HG02610 (cell line): ENCODE data around the gene SCARB1.
A peak's percentile ranks its signal among the peaks of the same experiment; 100 is the strongest.

Experiments used
- ATAC-seq: cut with Tn5 transposase; IDR thresholded peaks from one replicate; pipeline ENCODE4 v1.9.1; 2021; ENCODE audit warnings: mild to moderate bottlenecking, moderate library complexity; ENCODE audit not compliant: unreplicated experiment

SCARB1 gene

DNA sequence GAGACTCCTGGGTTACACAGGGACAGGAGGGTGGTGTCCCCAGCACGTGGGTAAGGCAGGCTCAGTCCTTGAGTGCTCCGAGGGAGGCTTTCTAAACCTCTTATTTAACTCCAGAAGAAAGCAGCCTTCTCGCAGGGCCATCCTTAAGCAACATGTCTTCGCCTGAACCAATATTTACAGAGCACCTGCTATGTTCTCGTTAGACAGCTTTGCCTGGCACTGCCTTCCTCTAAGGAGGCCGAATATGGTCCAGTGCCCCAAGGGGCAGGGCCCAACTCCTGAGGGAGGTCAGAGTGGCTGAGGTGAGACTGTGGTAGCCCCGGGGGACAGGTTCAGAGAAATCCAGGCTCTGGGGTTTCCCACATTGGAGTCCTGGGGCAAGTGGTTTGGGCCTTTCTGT, 2.1 kb upstream of the SCARB1 start:
- no peak for ATAC-seq

- ATAC-seq: no peak
These were observed 675 bp upstream of the SCARB1 start for GRCh38 chr12:124864326-124864752.

- ATAC-seq: peak; percentile 21
These were observed 772 bp downstream of the SCARB1 start for GRCh38 chr12:124862768-124863415.

GRCh38 chr12:124861898-124862676, 1.6 kb downstream of the SCARB1 start:
- peak; percentile 49 for ATAC-seq

DNA sequence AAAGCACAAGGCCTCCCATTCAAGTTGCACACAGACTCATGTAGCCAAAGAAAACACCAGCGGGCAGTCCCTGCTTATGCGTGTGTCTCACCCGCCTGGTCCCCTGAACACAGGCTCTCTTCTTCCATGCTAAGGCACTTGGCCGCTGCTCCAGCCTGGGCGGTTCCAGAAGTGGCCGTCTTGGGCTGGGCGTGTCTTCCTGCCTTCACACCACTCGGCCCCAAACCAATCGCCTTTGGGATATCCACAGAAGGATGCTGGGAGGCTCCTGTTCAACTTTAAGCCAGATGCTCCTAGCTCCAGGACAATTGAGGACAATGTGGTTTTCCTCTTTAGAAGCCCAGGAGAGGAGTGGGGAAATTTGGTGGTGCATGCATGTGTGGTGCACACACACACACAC, 2.2 kb downstream of the SCARB1 start:
- ATAC-seq: no peak

DNA sequence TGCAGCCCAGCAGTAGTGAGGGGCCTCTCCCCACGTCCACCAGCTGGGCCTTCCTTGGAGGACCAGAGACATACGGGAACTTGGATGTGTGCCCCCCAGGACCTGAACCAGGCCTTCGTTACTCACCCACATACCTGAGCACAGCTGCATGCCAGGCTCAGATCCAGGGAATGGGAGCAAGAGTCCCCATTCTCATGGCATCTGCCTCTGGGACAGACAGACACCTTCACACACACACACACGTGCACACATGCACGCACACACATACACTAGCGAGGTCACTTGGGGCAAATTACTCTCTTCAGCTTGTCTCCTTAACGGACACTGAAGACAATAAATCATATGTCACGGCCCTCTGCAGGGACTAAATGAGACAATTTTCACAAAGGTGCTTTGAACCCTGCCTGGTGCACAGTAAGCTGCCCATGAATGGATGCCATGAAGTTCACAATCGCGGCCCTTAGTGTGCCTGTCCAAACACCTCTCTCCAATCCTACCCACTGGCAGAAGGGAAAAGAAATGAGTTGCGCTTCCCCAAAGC, 5.7 kb downstream of the SCARB1 start:
- ATAC-seq: no peak

- no peak for ATAC-seq
These were observed 6.9 kb downstream of the SCARB1 start for GRCh38 chr12:124856842-124857178.

GRCh38 chr12:124856132-124856841, 7.4 kb downstream of the SCARB1 start:
- no peak for ATAC-seq

DNA sequence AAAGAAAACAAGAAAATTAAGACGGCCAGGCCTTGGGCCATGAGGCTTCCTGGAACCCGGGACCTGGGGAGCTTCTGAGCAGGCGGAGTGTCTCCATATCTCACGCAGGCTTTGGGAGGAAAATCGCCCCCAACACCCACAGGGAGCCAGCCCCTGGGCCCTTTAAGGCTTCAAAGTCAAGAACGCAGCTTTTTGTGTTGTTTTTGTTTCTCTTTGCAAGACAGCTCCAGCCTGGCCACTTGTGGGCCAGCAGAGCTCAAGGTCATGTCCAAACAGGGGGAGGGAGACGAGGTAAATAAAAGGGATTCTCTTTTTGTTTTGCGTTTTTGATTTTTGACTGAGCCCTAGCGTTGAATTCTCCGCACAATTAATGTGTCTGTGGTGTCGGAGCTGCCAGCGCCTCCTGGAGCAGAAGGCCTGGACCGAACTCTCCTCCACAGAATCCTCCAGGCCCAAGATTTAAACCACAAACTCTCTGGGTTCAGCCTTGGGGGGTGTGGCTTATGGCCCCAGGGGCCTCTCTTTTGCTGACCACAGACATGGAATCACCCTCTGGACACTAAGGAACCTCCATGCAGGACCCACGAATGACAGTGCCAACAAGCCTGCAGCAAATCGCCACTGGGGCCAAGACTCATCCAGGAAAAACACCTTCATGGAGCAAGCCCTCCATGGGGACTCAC, 8.2 kb downstream of the SCARB1 start:
- ATAC-seq: no peak

DNA sequence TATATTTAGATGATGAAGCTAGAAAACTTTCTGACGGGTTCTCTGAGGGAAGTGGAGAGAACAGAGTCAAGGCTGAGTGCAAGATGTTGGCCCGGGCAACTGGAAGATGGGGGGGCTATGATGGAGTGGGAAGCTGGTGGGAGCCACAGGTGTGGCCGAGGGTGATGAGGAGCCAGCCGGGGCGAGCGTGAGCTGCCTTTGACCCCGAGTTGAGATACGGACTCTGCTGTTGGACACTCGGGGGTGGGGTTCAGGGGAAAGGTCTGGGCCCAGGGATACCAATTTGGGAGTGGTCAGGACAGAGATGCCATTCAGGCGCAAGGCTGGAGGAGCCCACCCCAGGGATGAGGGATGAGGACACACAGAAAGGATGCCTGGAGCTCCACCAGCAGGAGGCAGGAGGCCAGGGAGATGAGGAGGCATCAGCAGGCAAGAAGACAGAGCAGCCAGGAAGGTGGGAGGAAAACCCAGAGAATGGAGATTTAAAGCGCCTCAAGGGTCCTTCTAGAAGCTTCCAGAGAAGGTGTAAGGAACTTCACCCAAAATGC, 9.0 kb downstream of the SCARB1 start:
- no peak for ATAC-seq

DNA sequence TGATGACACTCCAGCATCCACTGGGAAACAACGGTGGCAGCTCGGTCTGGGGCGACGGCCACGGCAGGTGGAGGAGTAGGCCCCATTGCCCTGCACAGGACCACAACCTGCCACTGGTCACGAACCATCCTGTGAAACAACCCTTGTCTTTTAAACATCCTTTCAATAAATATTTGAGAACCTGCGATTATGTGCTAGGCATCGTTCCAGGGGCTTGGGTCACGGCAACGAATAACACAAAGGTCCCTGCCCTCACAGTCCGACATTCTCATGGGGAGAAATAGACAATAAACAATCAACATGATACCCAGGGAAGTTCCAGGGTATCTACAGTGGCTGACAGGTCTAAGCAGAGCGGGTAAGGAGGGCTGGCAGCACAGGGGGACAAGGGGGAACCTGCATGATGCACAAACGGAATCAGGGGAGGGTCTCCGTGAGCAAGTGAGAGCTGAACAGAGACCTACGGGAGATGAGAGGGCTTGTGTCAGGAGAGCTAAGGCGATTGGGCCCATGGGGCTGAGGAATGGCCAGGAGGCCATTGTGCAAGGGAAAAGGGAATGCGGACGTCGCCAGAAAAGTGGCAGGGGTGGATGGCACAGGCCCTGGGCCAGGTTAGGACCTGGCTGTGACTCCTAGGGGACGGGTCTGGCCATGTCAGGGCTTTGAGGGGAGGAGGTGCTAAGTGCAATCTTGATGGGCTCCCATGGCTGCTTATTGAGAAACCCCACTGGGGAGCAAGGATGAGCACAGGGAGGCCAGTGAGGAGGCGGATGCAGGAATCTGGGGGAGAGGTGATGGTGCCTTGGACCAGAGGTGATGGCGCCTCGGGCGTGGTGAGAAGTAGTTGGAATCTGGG, 9.7 kb downstream of the SCARB1 start:
- no peak for ATAC-seq

DNA sequence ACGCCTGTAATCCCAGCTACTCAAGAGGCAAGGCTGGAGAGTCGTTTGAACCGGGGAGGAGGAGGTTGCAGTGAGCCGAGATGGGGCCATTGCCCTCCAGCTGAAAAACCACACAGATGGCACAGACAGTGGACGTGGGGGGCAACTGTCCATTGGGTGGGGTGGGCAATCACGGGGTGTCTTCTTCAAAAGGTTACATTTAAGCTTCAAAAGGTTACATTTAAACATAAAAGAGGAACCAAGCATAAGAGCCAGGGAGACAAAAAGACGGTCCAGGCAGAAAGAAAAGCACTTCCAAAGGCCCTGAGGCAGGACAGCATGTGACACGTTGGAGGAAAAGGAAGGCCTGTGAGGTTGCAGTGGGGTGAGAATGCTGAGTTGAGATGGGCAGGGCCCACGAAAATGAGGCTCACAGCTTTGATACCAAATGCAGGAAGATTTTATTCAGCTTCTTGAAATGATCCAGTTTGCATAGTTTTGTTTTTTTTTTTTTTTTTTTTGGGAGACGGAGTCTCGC, 10.7 kb downstream of the SCARB1 start:
- no peak for ATAC-seq

DNA sequence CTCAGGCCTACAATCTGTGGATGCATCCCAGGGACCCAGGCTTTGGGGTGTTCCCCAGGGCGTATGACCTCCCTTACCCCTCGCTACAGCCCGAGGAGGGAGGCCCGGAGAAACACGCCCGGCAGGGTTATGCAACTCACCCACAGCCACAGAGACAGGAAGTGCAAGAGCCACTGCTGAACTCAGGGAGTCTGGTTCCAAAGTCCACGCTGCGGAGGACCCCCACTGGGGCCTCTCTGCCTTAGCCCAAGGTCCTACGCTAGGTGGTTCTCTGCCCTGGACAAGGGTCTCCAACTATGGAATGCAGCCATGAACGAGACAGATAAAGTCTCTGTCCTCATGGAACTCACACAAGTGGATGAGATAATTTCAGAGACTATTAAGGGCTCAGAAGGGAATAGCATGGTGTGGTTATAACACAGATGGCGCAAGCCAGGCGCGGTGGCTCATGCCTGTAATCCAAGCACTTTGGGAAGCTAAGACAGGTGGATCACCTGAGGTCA, 11.3 kb downstream of the SCARB1 start:
- no peak for ATAC-seq

DNA sequence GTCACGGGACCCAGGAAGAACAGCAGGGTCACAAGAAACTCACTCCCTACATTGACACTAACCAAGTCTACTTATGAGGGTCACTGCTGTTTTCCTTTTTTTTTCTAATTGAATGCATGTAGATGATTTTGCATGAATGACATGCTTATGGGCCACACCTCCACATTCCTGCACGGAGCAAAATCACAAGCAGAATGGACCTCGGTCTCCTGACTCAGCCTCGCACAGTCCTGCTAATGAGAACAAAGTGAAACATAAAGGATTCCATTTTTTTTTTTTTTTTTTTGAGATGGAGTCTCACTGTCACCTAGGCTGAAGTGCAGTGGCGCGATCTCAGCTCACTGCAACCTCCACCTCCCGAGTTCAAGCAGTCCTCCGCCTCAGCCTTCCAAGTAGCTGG, 12.3 kb downstream of the SCARB1 start:
- ATAC-seq: no peak

DNA sequence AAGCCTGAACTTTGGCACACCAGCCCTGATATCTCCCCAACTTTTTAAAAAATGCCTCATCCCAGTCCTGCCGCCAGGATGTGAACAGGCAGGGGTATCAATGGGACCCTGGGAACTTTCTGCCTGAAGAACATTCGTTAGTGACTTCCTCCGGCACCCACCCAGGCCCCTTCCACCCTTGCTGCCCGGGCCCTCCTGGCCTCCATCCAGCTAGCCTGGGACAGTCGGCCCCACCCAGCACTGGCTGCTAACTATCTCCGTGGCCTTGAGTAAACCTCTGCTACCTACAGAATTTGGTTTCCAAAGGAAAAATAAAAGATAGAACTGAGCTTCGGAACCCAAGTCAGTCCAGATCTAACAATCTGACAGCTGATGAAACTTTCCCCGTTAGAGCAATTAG, 14.3 kb downstream of the SCARB1 start:
- no peak for ATAC-seq

DNA sequence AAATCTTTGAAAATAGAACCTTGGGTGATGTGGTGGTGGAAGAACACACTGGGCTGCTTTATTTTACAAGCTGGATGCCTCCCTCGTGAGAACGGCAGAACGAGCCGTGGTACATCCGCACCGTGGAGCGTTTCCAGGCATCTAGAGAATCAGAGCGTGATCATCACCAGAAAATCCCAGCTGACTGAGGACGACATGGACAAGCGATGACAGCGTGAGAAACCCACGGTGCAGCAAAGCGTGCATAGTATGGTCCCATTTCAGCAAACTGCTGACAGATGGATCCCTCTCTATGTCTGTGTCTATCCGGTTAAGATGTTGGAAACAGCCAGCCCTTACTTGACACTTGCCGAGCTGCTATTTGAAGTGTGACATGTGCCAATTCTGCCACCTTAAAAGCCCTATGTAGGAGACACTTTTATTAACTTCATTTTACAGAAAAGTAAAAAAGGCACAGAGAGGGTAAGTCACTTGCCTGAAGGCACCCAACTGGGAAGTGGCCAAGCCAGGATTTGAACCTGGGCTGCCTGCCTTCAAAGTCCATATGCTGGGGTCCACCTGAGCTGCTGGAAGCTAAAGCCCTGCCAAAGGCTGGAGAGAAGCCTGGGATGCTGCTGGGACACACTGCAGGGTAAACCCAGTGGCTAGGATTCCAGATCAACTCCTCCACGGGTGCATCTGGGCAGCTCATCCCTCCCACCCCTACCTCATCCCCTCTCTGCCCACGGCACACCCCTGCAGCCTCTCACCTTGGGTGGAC, 14.9 kb downstream of the SCARB1 start:
- no peak for ATAC-seq

DNA sequence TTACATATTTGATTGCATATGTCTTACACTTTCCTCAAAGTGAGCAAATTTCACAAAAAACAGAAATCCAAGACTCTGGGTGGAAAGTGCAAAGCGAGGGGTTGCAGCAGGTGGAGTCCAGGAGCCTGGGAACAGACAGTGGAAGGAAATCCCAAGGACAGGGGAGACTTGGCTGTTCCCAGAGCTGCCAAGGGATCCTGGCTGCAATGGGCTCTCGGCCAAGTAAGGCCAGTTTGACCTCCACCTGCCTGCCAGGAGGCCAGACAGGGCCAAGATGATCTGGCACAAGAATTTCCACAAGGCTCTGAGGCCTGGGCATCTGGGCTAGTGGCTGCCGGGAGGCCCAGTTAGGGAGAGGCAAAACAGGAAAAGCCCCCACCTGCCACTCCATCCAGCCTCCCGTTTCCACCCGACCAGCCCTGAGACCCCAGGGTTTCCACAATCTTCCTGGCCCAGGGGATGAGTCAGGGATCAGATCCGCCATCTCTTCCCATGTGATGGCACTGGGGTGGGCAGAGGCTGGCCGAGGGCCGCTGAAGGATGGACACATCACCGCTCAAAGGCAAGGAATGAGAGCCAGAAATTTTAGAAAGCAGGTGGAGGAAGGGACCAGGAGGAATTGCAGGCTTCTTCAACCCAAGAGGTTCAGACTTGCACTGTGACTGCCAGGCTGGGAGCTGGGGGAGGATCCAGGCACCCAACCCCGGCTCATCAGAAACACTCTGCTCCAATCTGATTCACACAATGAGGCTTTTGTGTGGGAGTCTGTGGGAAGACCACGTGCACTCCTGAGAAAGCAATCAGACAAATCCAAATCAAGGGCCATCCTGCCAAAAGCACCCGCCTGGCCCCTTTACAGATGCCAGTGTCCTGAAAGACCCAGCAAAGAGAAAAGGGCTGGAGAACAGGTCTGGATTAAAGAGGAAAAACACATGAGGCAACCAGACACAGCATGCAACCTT, 16.3 kb downstream of the SCARB1 start:
- ATAC-seq: no peak
